Activated CD4-positive, alpha-beta T cell treated with anti-CD3 and anti-CD28 coated beads for 36 hours (primary cell): ENCODE data around the gene SEMA4D. TPM values are rescaled to one million over a fixed set of nuclear protein-coding genes. Genes with fewer than 3 reads are reported as not detected.
A peak's percentile ranks its signal among the peaks of the same experiment; 100 is the strongest.

ENCODE experiments used
- ATAC-seq: fragments of 200-7000 bp; cut with Tn5 transposase; one replicate; pipeline ENCODE4 v1.10.0; 2021; ENCODE audit warnings: mild to moderate bottlenecking, moderate library complexity
- CTCF ChIA-PET: fragments of 350-600 bp; sonication (Branson Sonifier 250); formaldehyde crosslinking; loops from one replicate; lab custom pipeline; 2021; ENCODE audit warnings: antibody characterized with exemption; lab: Charles Lee
- POLR2A ChIA-PET: fragments of 350-600 bp; sonication (Branson Sonifier 250); formaldehyde crosslinking; loops from one replicate; lab custom pipeline; 2021; ENCODE audit warnings: antibody characterized with exemption, inconsistent platforms; lab: Charles Lee
- DNase-seq: peaks from one replicate; pipeline ENCODE4 v3.0.0-alpha.2; 2020
- H3K27ac Mint-ChIP-seq: one replicate; pipeline ENCODE4 v1.8.0; 2021; ENCODE audit warnings: mixed read lengths
- H3K27me3 Mint-ChIP-seq: one replicate; pipeline ENCODE4 v1.8.0; 2021; ENCODE audit warnings: mixed read lengths
- H3K36me3 Mint-ChIP-seq: one replicate; pipeline ENCODE4 v1.8.0; 2021; ENCODE audit warnings: low read depth, mixed read lengths
- H3K4me1 Mint-ChIP-seq: one replicate; pipeline ENCODE4 v1.8.0; 2021; ENCODE audit warnings: mixed read lengths
- H3K4me3 Mint-ChIP-seq: one replicate; pipeline ENCODE4 v1.8.0; 2021; ENCODE audit warnings: mild to moderate bottlenecking, moderate library complexity, mixed read lengths
- H3K9me3 Mint-ChIP-seq: one replicate; pipeline ENCODE4 v1.8.0; 2021; ENCODE audit warnings: low read depth, mixed read lengths
- intact Hi-C, 2 experiments: fragments of 100-400 bp; cut with DNase I in 1 of 2; cut with micrococcal nuclease in 1 of 2; formaldehyde crosslinking; loops; one replicate each; pipeline versions ENCODE4 v1.14.2 to v1.15.1; 2022 to 2024; cut with DNase I, micrococcal nuclease
- total RNA-seq, 2 experiments: library from RNA; stranded (reverse); gene quantifications; one replicate each; pipeline ENCODE4 v1.2.3, GENCODE V29; 2021

SEMA4D gene
- total RNA-seq, 2 experiments from 2014 or later = 215 to 226 TPM

DNA sequence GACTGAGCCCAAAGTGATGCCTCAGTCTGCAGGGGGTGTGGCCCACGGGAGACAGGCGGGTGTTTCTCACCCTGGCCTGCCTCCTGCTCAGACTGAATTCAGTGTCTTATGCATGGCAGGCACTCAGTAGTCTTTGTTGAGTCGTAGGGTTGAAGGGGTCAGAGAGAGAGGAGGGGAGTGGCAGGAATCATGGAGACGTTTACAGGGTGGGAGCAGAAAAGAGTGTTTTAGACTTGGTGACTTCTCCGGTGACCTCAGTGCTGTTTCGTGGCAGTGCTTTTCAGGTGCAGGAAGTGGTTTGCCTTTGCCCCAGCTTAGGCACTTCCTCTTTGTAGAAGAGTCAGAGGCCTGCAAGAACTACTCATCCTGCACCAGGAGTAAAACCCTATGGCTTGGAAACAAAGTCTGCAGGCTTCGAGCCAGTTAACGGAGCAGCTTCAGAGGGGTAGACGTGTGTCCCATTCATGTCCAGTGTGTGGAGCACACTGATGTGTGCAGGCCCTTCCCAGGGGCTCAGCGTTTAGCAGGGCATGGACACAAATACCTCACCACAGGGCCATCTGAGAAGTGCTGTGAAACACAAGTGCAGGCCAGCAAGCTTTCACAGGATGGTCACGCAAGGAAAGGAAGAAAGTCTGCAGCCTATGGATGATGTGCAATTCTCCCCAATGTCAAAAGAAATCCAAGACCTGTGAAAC is 24.5 kb upstream of the SEMA4D start:
- ATAC-seq = peak; percentile 90
- POLR2A ChIA-PET = interaction anchor here (0.8 to 1.1 kb wide), 2 partner anchors 40 to 82 kb away, joined by 3 read pairs; no protein-coding TSS in a partner anchor
- peak; percentile 86 for DNase-seq

DNA sequence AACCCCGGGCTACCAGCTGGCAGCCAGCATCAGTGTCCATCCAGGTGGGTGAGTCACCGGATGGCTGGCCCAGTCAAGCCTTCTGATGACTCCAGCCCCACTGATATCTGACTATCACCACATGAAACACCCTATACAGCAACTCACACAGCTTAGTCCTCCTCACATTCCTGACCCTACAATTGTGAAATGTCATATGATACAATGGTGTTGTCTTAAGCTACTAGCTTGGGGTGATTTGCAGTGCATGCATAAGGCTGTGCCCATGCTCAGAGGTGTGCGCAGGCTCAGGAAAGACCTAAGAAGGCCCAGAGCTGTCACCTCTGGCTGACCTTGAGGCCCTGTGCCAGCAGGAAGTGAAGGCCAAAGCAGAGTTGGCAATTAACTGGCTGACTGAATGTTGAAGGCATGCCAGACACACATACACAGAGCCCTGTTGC is 21.5 kb upstream of the SEMA4D start:
- ATAC-seq = no peak
- no peak for DNase-seq
- ChIA-PET CTCF (interaction anchor here (0.7 to 1.4 kb wide), 5 partner anchors 10 to 29 kb away, joined by 3 read pairs; no protein-coding TSS in a partner anchor), POLR2A (no interaction called here)
- no peak overlapping the region for H3K4me3 Mint-ChIP-seq
- H3K4me1 Mint-ChIP-seq = peaks cover 74% of the 10 kb centered on the region
- no peaks in the 10 kb centered on the region for H3K36me3 Mint-ChIP-seq
- H3K27me3 Mint-ChIP-seq = no peaks in the 10 kb centered on the region
- H3K9me3 Mint-ChIP-seq = no peaks in the 10 kb centered on the region
- intact Hi-C loops = no loop called here
- H3K27ac Mint-ChIP-seq = peak overlapping the region; percentile 76

More for the DNA sequence above, 24.5 kb upstream of the SEMA4D start:
- Mint-ChIP-seq H3K27ac (peak overlapping the region; percentile 97), H3K36me3 (no peaks in the 10 kb centered on the region), H3K4me1 (peaks cover 94% of the 10 kb centered on the region), H3K4me3 (peak overlapping the region; percentile 62), H3K9me3 (peaks cover 2% of the 10 kb centered on the region), H3K27me3 (no peaks in the 10 kb centered on the region)
- intact Hi-C loops = loop anchor here (1.0 to 10.0 kb wide), 7 partner anchors 24 to 208 kb away; partner anchors contain the start of genes SEMA4D (in 2 of the 2), CKS2 (in 1 of the 2) and SECISBP2 (in 1 of the 2)
- CTCF ChIA-PET = interaction anchor here (0.5 to 3.8 kb wide), 9 partner anchors 11 to 1771 kb away, joined by 3 to 35 read pairs (median 3); no protein-coding TSS in a partner anchor

DNA sequence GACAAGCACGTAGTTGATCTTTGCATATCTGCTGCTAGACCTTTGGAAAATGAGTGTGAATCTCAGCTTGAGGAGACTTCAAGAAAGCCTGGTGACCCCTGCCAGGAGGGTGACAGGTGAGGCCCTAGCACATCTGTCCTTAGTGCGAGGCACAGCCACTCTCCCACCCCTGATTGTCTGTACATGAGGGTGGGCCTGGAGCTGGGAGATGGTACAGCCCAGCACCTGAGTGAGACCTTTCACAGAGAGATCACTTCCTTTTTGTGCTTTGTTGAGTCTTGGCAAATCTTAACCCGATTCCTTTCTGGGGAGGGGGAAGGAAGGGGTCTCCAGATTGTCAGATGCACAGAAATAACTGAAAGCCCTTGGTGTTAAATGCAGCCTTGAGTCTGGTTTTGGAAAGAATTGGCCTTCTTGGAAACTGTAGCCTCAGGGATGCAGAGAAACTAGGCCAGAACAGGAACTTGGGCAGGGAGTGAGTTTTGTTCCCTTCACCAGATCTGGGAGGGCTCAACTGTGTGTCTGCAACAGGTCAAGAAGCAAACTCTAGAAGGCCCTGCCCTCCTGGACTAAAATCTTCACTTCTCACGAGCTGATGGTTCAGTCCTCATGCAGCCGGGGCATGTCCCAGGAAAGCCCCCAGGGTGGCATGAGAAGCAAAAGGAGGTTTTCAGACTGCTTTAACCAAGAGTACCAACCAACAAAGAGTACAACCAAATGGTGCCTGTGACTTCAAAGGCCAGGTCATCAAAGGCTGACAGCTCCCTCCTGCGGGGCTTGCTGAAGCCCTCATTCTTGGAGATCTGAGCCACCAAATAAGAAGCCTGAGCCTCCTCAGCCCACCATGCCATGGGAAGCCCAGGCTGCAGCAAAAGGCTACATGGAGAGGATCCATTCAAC is 20.8 kb upstream of the SEMA4D start:
- ChIA-PET POLR2A (no interaction called here), CTCF (interaction anchor here (0.7 to 1.4 kb wide), 6 partner anchors 11 to 116 kb away, joined by 3 read pairs; no protein-coding TSS in a partner anchor)
- Mint-ChIP-seq H3K4me3 (no peak overlapping the region), H3K27ac (peak overlapping the region; percentile 65), H3K4me1 (peaks cover 70% of the 10 kb centered on the region), H3K9me3 (no peaks in the 10 kb centered on the region), H3K27me3 (no peaks in the 10 kb centered on the region), H3K36me3 (no peaks in the 10 kb centered on the region)
- ATAC-seq (no peak), DNase-seq (no peak)
- intact Hi-C loops = no loop called here

DNA sequence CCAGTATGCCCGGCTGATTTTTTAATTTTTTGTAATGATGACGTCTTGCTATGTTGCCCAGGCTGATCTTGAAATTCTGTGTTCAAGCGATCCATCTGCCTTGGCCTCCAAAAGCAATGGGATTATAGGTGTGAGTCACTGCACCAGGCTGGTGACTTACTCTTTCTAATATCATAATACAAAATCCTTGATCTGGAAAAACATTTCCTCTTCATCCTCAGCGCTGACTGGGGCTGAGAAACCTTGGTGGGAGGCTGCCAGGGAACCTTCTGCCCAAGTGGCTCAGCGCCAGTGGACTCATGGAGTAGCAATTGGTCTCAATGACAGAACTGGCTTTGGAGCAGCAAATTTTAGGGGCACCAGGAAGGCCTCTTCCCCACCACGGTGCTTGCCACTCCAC is 17.5 kb upstream of the SEMA4D start:
- CTCF ChIA-PET = no interaction called here
- intact Hi-C loops = no loop called here
- POLR2A ChIA-PET = interaction anchor here (0.7 kb wide), 1 partner anchor 23 kb away, joined by 3 read pairs; no protein-coding TSS in a partner anchor
- Mint-ChIP-seq H3K36me3 (no peaks in the 10 kb centered on the region), H3K4me3 (no peak overlapping the region), H3K9me3 (no peaks in the 10 kb centered on the region), H3K27me3 (no peaks in the 10 kb centered on the region), H3K27ac (no peak overlapping the region), H3K4me1 (peaks cover 59% of the 10 kb centered on the region)
- ATAC-seq = no peak
- no peak for DNase-seq

DNA sequence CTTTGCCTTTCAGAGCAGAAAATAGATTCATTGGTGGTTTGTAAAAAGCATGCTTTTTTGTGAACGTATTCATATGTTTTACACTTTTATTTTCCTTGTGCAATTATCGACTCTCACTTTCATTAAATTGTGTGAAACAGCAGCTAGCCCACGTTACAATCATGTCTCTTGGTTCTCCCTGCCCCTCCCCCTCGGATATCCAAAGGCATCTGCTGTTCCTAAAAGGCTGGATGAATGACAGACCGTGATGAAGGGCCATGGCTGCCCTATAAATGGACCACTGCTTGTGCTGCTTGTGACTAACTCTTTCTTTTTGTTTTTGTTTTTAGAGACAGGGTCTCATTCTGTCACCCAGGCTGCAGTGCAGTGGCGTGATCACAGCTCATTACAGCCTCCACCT is 17.0 kb upstream of the SEMA4D start:
- CTCF ChIA-PET = no interaction called here
- Mint-ChIP-seq H3K27ac (no peak overlapping the region), H3K36me3 (no peaks in the 10 kb centered on the region), H3K9me3 (no peaks in the 10 kb centered on the region), H3K4me3 (no peak overlapping the region), H3K27me3 (no peaks in the 10 kb centered on the region), H3K4me1 (peaks cover 59% of the 10 kb centered on the region)
- ATAC-seq (no peak), DNase-seq (no peak)
- intact Hi-C loops = no loop called here
- POLR2A ChIA-PET = interaction anchor here (0.7 kb wide), 1 partner anchor 23 kb away, joined by 3 read pairs; no protein-coding TSS in a partner anchor

DNA sequence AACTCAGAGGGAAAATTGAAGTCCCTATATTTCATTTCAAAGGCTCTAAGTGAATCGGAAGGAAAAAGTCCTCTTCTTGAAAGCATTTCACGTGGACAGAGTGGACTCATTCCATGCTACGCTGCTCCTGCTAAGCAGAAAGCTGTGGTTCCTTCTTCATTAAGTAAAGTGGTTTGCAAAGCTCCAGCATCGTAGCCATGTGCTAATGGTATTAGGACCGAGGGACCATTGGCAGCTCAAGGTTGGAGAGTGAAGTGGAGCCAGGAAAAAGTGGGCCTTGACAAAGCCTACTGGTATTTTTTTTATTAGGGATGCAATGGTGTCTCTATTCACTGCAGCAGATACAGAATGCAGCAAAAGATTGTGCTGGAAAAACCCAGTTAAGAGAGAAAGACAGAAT is 16.4 kb upstream of the SEMA4D start:
- DNase-seq (no peak), ATAC-seq (no peak)
- no peak overlapping the region for H3K4me3 Mint-ChIP-seq
- no peaks in the 10 kb centered on the region for H3K36me3 Mint-ChIP-seq
- intact Hi-C loops = no loop called here
- H3K4me1 Mint-ChIP-seq = peaks cover 58% of the 10 kb centered on the region
- ChIA-PET POLR2A (no interaction called here), CTCF (interaction anchor here (0.7 to 1.1 kb wide), 3 partner anchors 12 to 593 kb away, joined by 3 to 4 read pairs (median 3); no protein-coding TSS in a partner anchor)
- no peaks in the 10 kb centered on the region for H3K9me3 Mint-ChIP-seq
- no peaks in the 10 kb centered on the region for H3K27me3 Mint-ChIP-seq
- H3K27ac Mint-ChIP-seq = no peak overlapping the region

DNA sequence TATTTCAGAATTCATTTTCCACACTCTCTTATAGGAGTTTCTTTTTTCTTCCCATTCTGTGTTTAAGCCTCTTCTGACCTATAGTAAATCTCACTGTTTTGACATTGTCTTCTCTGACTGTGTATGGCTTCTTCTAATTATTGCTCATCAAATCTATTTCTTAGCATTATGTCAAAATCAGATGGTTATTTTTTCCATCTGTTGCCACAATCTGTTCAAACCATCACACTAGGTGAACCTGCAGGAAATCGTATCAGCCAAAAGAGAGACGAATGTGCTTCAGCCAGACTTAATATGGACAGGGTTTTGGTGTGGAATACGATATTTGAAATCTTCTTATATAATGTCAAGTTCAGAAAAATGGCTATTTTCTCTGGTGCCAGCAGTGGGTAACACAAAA is 15.9 kb upstream of the SEMA4D start:
- intact Hi-C loops = no loop called here
- H3K27me3 Mint-ChIP-seq = no peaks in the 10 kb centered on the region
- DNase-seq = no peak
- H3K36me3 Mint-ChIP-seq = no peaks in the 10 kb centered on the region
- ChIA-PET CTCF (interaction anchor here (0.7 to 1.6 kb wide), 4 partner anchors 11 to 594 kb away, joined by 3 to 4 read pairs (median 4); no protein-coding TSS in a partner anchor), POLR2A (no interaction called here)
- H3K9me3 Mint-ChIP-seq = no peaks in the 10 kb centered on the region
- no peak for ATAC-seq
- no peak overlapping the region for H3K27ac Mint-ChIP-seq
- H3K4me3 Mint-ChIP-seq = no peak overlapping the region
- H3K4me1 Mint-ChIP-seq = peaks cover 58% of the 10 kb centered on the region

DNA sequence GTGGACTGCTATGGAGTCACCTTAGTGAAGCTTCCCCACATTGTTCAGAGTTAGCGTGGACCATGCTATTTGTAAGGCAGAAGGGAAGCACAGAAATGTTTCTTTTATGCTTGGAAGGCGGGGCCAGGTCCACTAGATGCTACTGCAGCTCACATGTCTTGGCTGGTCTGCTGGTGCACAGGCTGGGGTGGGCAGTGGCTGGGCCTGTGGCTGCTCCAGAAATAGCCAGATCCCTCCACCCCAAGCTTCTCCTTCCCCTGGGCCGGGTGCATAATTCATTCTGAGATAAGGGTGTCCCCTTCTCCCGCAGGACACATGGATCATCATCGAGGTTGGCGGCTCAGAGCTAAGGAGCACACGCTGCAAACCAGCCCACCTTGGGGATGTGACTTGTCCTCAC is 14.5 kb upstream of the SEMA4D start:
- no peaks in the 10 kb centered on the region for H3K36me3 Mint-ChIP-seq
- no peaks in the 10 kb centered on the region for H3K27me3 Mint-ChIP-seq
- H3K4me1 Mint-ChIP-seq = peaks cover 60% of the 10 kb centered on the region
- no peak for ATAC-seq
- intact Hi-C loops = no loop called here
- peak overlapping the region; percentile 35 for H3K27ac Mint-ChIP-seq
- DNase-seq = no peak
- POLR2A ChIA-PET = no interaction called here
- CTCF ChIA-PET = interaction anchor here (1.6 kb wide), 1 partner anchor 36 kb away, joined by 4 read pairs; no protein-coding TSS in a partner anchor
- H3K4me3 Mint-ChIP-seq = no peak overlapping the region
- no peaks in the 10 kb centered on the region for H3K9me3 Mint-ChIP-seq

DNA sequence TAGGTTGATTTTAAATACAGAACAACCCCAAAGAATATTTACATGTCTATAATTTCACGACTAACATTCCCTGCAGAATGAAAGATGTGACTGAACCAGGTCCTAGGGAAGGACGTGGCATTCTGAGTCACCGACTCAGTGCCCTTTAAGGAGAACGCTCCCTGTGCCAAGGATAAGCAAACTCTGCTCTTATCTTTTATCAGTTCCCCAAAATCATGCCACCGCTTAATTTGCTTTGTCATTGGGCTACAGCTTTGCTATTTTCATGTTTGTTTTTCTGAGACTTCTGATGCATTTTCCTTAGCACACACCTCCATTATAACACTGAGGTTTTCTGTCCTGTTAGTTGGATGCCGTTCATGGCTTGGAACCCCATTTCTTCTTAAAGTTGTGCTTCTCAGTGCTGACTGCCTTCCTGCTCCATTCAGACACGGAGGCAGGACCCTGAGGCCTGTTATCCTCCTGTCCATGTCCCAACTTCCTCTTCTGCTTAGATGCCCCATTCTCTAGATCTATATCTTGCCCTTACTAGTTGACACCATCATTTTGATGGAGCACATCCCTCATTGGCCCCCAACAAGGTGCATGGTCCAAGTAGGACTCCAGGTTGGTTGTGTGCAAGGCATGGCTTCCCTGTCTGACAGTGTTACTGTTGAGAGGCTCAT is 11.2 kb upstream of the SEMA4D start:
- peak overlapping the region; percentile 0 for H3K27ac Mint-ChIP-seq
- no peak overlapping the region for H3K4me3 Mint-ChIP-seq
- DNase-seq = no peak
- H3K9me3 Mint-ChIP-seq = no peaks in the 10 kb centered on the region
- H3K4me1 Mint-ChIP-seq = peaks cover 62% of the 10 kb centered on the region
- intact Hi-C loops = no loop called here
- ChIA-PET POLR2A (interaction anchor here (0.6 kb wide), 1 partner anchor 41 kb away, joined by 3 read pairs; no protein-coding TSS in a partner anchor), CTCF (interaction anchor here (0.6 to 2.0 kb wide), 7 partner anchors 10 to 98 kb away, joined by 3 to 12 read pairs (median 3); no protein-coding TSS in a partner anchor)
- ATAC-seq = no peak
- no peaks in the 10 kb centered on the region for H3K27me3 Mint-ChIP-seq
- H3K36me3 Mint-ChIP-seq = no peaks in the 10 kb centered on the region

DNA sequence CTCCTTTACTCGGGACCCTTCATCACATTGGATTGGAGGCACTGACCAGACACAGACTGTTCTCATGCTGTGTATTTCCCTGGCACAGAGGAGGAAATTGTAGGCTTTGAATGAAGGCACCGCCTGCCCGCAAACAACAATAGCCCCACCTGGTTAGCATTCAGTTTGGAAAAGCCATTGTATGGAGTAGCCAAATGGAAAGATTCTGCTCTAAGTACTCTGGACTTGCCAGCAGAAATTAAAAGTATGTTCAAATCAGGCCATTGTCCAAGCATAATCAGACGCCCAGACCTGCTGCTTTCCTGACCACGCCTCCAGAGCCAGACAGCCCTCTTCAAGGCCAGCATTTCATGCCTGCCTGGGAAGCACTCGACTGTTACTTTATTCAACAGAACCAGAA is 8.0 kb upstream of the SEMA4D start:
- Mint-ChIP-seq H3K27ac (no peak overlapping the region), H3K4me1 (peaks cover 74% of the 10 kb centered on the region), H3K36me3 (no peaks in the 10 kb centered on the region), H3K4me3 (no peak overlapping the region), H3K27me3 (no peaks in the 10 kb centered on the region), H3K9me3 (no peaks in the 10 kb centered on the region)
- ATAC-seq (no peak), DNase-seq (no peak)
- ChIA-PET POLR2A (no interaction called here), CTCF (no interaction called here)
- intact Hi-C loops = no loop called here
